Esophagus mucosa (tissue), 1 donor: ENCODE data around the gene PIGQ. TPM values are rescaled to one million over a fixed set of nuclear protein-coding genes. Genes with fewer than 3 reads are reported as not detected.

Source experiments
- ATAC-seq: fragments of 200-7000 bp; cut with Tn5 transposase; one replicate; pipeline ENCODE4 v1.9.1; 2020
- total RNA-seq: library from RNA; stranded (reverse); gene quantifications from one replicate; pipeline ENCODE4 v1.2.4, GENCODE V29; 2023
- donor health status: DM: yes; HTN: yes; CAD: no.

Gene PIGQ
- total RNA-seq, 1 donor from 2014 or later = 21.0 TPM

DNA sequence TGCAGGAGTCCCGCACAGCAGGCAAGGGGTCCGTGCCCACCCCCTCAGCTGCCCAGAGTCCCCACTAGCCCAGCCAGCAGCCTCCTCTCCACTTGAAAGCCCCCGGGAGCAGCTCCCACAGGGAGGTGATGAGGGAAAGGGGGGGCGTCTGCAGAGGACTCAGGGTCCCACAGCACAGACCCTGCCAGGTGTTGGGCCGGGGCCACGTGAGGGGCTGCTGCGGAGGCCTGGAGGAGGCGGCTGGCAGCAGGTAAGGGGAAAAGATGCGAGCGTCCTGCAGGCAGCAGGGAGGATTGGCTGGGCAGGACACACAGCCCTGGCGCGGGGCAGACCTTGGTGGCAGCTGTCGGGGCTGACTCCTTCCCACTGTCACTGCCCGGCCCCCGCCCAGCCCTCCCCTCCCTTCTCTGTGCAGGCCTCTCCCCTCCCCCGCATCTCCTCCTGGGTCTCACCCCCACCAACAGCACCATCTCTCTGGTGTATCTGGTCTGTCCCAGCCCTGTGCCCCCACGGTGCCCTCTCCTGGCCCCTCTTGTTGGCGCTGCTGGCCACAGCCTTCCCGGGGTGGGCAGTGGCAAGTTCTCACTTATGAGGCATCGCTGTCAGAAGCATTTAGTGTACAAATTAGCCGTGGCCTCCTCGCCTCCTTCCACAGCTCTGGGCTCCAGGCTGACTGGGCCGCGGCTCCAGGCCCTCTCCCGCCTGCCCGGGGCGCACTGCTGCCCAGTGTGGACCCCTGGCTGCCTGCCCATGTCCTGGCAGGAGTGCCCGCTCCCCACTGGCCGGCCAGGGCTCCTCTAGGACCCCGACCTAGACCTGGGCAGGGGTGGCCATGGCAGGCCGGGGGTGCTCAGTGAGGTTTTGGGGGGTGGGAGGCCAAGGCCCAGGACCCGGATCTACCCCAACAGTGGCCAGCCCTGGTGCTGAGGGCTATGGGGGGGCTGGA lies 14.0 kb upstream of the PIGQ start:
- ATAC-seq = no peak

DNA sequence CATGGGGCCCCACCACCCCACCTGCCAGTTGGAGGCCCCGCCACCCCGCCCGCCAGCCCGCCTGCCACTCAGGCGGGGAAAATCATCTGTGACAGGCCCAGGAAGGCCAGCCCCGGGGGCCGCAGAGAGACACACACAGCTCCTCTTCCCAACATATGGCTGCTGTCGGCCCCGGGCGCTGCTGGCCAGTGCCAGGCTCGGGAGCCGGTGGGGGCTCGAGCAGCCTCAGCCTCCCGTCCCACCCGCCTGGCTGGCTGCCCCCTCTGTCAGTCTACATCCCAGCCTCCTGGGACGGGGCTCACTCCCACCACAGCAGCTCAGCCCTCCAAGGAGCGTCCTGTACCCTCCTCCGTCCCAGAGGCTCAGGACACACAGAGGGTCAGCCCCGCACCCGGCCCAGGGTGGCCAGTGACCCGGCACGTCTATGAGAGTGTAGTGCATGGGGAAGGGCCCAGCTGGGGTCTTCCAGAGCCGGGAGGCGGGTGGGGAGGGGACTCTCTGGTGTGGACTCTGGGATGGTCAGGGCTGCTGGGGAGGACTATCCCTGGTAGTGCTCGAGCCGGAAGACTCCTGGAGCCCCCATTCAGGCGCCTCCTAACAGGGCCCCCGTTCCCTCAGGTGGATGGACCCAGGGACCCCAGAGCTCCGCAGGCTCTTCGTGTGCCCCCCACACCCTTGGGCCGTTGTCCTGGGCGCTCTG lies 13.1 kb upstream of the PIGQ start:
- ATAC-seq = no peak

DNA sequence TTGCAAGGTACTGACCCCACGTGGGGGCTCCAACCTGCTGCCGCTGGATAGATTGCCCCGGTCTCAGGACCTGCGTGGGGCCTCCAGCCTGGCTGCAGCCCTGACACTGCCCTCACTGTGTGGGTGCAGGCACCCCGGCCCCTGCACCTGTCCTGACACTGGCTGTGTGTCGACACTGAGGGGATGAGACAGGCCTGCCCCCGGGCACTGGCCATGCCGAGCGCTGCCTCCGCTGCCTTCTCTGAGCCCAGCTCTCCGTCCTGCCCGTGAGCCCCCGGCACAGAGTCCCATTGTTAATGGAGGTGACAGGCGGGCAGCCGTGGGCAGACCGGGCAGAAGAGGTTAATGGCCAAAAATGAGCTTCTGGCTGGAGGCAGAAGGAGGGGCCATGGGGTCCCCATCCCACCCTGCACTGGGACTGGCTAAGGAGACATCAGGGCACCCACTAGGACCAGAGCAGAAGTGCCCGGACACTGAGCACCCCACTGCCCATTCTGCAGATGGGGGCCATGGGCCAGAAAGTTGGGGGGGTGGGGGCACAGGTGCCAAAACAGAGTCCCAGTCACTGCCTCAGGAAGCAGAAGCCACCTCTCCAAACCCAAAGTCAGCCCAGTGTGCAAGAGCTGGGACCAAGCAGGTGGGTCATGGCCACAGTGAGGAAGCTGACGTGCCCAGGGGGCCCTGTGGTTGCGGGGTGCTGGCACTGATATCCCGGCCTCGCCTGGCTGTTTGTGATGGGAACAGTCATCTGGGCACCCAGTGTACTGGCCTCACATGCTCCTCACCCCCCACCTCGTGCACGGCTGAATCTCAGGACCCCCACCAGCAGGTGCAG lies 12.1 kb upstream of the PIGQ start:
- ATAC-seq = no peak

DNA sequence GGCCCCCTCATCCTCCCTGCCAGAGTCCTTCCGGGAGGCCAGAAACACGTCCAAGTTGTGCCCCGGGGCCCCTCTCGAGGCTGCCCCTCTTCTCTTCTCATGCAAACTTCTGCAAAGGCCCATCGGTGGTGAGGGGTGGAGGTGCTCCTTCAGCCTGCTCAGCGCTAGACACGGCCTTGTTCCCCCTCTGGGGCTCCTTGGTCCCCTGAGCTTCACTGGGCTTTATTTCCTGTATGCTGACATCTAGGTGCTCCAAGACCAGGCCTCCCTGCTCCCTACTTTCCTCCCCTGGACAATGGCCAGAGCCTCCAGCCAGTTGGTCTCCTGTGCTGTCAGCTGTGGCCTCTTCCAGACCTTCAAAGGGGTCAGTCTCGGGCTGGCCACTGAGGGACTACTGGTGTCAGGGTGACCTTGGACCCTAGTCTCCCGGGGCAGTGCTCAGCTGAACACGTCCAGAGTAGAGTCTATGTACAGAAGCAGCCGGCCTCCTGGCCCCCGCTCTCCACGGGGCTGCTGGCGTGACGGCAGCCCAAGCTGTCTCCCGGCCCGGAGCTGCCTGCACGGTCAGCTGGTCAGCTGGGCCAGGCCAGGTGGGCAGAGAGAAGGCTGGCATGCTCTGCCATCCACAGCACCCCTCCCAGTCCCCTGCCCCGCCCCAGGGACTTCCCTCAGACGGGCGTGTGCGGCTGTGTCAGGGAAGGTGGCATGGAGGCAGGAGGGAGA lies 11.3 kb upstream of the PIGQ start:
- ATAC-seq = no peak

DNA sequence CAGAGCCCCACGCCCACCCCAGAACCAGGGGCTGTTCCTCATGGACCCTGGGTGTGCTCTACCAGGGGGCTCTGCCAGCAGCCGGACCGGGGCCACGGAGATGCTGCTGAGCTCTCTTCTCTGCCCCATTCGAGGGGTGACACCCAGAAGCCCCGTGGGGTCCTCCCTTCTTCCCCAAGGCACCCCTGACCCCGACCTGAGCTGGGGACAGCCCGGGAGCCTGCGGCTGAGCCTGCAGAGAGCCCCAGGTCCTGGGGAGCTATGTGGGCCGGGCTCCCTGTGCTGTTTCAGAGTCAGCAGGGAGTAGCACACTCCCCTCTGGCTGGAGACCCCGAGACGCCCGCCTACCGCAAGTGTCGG lies 10.8 kb upstream of the PIGQ start:
- no peak for ATAC-seq

DNA sequence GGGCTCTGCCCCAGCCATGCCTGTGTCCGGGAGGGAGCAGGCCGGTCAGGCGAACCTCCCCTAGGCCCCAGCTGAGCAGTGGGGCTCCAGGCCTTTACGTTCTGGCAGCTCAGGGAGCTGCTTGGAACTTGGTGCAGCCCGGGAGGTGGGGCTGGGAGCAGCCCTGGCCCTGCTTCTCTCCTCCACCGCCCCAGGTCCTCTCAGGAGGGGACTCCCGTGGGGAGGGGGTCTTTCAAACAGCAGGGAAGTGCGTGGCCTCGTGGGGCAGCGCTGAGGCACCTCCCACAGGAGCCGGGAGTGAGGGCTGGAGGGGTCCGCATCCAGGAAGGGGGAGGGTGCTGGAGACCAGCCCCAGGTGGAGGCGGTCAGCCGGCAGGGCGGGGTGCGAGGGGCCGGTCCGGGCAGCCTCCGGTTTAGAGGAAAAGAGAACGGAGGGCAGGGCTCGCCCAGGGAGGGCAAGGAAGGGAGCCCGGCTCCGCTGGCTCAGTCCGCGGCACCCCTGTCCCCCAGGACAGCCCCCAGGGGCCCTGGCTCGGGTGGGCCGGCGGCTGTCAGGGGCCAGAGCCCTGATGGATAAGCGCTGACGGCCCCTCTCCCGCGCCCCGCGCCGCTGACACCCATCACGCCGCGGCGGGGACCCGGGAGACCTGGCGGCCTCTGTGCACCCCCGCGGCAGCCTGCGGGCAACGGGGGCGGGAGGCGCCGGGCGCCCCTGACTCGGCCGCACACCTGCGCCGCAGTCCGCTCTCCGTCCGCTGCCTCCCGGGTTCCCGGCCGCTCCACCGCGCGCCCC lies 10.2 kb upstream of the PIGQ start:
- no peak for ATAC-seq

DNA sequence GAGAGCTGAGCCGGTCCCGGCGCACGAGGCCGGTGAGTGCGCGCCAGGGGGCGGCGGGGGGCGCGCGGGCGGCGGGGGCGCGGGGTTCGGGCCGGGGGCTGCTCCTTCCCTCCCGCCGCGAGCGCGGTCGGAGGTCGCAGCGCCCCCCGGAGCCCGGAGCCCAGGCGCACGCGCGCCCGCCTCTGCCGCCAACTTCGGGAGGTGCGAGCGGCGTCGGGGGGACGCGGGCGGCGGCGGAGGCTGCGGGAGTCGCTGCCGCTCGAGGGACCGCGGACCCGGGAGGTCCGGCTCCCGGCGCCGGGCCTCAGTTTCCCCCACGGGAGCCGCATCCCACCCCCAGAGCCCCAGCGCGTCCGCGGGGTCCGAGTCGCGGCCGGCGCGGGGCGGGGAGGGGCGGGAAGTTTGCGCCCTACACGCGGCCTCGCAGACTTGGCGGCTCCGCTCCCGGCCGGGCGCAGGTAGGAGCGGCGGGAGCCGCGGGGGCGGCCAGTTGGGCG lies 9.5 kb upstream of the PIGQ start, which contains the start of gene PRR35:
TSS of gene PRR35 (plus strand) at position 191 of the 497 bp plus-strand sequence. CDS start 2,901 bp downstream, outside the sequence.
- ATAC-seq = no peak

DNA sequence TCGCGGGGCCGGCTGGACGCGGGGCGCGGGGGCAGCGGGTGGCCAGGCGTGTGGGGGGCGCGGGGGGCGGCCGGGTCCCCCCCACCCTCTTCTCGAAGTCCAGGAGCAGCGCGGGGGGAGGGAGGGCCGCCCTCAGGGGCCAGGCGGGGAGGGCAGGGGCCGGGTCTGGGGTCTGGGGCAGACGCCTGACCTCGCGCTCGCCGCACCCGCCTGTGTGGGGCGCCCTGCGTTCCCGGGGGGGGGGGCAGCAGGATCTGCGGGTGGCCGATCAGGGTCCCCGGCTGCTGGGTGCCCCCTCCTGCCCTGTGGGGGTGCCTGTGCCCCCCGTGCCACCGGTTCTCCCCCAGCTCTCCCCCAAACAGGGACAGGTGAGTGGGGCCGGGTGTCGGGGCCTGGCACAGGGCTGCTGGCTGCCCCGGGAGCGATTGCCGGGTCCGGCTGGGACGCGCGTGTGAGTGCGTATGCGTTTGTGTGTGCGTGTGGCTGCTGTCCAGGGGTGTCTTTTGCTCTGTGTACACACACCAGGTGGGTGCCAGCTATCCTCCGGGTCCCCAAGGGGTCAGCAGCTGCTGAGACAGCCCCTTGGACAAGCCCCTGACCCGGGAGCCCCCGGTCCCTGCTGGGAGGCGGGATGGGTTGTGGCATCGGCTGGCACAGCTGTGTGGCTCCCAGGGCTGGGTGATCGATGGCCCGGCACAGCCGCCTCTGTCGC lies 8.9 kb upstream of the PIGQ start:
- ATAC-seq = no peak

DNA sequence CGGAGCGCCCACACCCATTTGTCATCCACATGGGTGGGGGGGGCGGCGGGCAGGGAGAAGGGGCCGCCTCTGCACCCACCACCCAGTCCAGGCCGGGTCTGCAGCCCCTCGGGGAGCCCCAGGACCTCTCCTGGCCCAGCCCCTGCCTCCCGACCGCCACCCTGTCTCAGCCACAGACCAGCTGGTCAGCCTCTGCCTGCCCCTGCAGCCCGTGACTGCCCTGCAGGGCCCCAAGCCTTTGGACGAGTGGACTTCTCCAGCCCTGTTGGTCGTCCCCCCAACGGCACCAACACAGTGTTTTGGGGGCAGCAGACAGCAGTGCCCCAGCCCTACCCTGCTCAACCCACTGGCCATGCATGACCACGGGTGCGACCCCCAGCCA lies 8.4 kb upstream of the PIGQ start:
- ATAC-seq = no peak

DNA sequence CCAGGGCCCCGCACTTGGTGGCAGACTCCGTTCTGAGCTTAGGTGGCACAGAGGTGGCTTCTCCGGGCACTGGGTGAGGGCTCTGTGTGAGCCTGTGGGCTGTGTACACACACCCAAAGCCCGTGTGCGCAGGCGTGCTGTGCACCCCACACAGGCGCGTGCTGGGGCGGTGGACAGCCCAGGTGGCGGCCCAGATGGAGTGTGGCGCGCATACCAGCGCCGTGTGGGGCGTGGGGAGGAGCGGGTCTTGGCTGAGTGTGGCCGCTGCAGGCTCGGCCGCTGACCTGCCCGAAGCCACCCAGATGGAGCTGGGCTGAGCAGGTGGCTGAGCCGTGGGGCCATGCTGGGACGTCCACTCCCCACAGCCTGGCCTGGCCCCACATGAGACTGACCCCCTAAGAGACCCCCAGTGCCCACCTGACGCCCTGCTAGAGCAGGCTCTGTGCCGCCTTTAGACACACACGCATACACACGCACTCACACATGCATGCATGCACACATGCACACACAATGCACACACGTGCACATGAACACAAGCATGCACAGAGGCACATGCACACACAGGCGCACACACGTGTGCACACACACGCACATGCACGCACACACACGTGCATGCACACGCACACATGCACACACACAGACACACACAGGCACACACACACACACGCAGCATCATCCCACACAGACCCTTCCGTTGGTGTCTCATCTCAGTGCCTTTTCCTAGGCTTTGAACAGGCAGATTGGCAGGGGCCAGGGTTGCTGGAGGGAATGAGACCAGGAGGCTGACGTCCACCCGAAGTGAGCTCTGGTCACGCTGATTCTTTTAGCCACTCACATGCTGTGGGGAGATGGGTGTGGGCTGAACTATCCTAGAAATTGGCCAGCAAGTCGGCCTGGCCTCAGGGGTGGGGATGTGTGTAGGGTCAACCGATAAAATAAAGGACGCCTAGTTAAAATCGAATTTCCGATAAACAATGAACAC lies 7.5 kb upstream of the PIGQ start:
- no peak for ATAC-seq

DNA sequence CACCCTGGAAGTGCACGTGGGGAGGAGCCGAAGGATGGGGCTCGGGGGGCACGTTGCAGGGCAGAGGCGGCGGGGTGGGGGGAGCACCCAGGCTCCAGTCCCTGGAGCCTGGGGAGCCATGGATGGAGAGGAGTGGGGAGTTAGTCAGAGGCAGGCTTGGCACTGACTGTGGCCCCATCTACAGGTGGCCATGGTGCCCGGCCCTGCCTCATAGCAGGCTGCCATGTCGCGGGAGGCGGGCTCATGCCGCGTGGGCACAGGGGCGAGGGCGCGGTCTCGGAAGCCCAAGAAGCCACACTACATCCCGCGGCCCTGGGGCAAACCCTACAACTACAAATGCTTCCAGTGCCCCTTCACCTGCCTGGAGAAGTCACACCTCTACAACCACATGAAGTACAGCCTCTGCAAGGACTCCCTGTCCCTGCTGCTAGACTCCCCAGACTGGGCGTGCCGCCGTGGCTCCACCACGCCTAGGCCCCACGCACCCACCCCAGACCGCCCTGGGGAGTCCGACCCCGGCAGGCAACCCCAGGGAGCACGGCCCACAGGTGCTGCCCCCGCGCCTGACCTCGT lies 6.6 kb upstream of the PIGQ start:
- no peak for ATAC-seq

DNA sequence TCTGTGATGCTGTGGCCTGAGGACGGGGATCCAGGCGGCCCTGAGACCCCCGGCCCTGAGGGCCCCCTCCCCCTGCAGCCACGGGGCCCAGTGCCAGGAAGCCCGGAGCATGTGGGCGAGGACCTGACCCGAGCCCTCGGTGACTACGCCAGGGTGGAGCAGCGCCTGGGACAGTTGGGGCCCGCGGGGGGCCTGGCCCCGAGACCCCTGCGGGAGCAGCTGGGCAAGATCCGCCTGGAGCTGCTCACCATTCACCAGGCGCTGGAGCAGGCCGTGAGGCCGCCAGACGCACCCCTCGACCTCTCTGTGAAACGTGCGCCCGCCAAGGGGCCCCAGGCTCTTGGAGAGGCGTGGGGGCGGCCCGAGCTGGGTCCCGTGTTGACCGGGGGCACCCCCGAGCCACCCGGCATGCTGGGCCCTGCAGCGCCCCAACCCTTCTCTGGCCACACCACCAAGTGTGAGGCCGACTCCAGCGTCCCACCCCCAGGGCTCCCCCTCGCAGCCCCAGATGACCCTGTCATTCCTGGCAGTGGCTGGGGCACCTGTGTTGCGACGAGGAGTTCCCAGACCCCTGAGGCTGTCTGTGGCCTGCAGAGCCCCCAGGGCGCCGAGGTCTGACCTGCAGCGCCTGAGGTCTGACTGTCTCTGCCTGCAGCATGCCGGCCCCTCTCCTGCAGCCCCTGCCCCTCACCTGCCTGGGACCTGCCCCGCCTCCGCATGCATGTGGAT lies 4.9 kb upstream of the PIGQ start:
- no peak for ATAC-seq

DNA sequence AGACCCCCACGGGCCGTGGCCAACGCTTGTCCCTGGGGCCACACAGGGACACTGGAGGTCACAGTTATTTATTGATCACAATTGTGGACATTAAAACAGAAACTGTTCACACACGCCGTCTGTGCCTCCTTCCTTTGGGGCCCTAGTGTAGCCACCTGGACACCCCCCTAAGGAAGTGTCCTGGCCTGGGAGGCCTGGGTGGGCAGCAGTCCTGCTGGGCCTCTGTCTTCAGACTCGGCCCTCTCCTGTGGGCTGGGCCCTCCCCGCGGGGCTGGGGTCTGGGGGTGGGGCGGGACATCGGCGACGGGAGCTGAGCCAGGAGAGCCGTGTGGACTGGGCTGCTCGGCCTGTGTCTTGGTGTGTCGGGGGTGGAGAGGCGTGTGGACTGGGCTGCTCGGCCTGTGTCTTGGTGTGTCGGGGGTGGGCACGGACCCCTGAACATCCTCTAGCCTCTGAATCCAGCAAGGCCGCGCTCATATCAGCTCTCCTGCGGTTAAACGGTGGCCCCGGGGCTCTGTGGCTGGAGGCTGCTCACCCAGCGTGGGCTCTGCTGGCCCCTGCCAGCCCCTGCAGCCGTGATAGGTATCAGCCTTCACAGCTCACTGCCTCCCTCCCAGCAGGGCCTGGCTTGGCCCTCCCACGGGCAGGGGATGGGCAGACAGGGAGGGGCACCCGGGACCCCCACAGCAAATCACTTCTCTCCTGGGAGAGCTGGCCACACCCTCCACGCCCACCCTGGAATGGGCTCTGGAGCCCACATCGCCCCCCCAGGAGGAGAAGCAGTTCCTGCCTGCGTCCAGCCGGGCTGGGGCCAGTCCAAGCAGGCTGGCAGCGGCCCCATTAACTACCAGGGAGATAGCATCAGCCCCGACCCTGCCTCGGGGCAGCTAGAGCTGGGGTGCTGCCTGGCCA lies 4.1 kb upstream of the PIGQ start:
- no peak for ATAC-seq

DNA sequence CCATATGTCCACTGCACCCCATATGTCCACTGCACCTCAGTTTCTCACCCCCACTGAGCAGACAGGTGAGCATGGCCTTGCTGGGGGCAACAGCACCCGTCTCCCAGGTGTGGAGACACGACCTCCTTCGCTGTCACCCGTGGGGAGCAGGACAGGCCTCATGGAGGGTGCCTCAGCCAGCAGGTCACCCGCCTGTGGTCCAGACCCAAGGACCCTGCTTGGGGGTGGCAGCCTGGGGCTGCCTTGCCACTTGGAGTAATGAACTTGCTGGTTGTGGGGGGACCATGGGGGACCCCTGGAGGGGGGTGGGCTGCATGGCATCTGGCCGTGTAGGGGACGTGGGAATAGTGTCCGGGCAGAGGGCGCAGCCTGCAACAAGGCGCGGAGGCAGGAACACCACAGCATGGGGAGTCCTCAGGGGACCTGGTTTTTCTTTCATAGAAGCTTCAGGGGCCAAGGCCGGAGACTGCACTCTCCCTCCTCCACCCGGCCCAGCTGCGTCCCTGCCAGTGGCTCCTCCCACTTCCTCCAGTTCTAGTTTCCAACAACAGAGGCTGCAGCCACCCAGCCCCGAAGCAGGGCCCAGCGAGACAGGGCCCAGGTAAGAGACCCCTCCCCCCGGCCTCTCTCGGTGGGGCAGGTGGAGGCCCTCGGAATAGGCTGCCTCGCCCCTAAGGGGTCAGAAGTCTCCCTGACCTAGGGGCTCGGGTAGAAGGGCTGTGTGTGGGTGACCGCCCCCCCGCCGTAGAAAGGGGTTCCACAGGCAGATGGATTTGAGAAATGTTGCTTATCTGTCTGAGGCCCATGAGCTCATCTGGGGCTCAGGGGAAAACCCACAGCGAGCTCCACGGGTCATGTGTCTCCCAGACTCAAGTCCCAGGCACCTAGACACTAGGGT lies 3.0 kb upstream of the PIGQ start, which contains the start of gene NHLRC4:
TSS of gene NHLRC4 (plus strand) at position 531 of the 898 bp plus-strand sequence. CDS start 1,043 bp downstream, outside the sequence.
- peak; percentile 2 for ATAC-seq

DNA sequence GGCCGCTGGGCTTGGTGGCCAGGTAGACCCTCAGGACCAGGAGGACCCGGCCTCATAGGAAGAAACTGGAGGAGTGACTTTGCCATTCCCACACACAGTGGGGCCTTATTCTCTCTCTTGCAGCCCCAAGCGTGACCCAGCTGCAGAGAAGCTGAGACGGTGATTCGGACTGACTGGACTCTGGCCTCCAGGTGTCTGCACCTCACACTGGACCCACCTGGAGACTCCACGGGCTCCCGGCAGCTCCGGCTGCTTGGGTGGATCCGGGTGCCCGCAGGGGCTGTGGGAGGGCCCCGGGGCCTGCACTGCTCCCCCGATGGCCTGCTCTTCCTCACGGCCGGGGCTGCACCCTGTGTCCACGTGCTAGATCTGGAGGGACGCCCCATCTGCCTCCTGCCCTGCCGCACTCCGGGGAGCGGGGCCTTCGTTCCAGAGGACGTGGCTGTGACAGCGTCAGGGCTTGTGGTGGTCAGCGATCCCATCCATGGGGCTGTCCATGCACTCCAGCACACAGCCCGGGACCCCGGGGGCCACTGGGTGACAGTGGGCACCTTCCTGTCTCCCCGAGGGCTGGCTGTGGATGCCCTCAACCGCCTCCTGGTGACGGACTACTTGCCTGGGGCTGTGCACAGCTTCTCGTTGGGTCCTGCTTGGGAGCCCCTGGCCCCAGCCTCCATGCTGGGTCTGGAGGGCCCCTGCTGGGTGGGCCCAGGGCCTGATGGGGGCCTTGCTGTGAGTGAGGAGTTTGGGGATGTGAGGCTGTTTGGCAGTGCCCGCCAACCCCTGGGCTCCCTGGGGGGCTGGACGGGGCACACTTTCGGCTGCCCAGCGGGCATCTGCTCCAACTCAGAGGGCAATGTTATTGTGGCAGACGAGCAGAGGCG lies 2.2 kb upstream of the PIGQ start:
- no peak for ATAC-seq
